Spinal cord (tissue), 10 donors: Measurements from ENCODE around the gene BRAT1. TPM values are rescaled to one million over a fixed set of nuclear protein-coding genes. Genes with fewer than 3 reads are reported as not detected.

Source experiments
- DNase-seq, 6 donors: peaks; one replicate each; pipeline versions ENCODE4 v3.0.0 to v3.0.0-alpha.2; 2013 to 2015; ENCODE audit warnings: low spot score in 6 of 6, low read depth in 4 of 6
- H3K27ac ChIP-seq: one replicate; pipeline ENCODE4 v1.5.1; 2013; ENCODE audit warnings: low read depth, low read length, control low read depth
- H3K27me3 ChIP-seq: one replicate; pipeline ENCODE4 v1.6.1; 2013; ENCODE audit warnings: low read length; ENCODE audit not compliant: control insufficient read depth, insufficient read depth
- H3K36me3 ChIP-seq: one replicate; pipeline ENCODE4 v1.6.1; 2013; ENCODE audit warnings: low read length; ENCODE audit not compliant: control insufficient read depth, insufficient read depth
- H3K4me1 ChIP-seq: one replicate; pipeline ENCODE4 v1.6.1; 2013; ENCODE audit warnings: low read length; ENCODE audit not compliant: control insufficient read depth, insufficient read depth
- H3K4me3 ChIP-seq: one replicate; pipeline ENCODE4 v1.5.1; 2013; ENCODE audit warnings: low read depth, low read length, control low read depth
- H3K9me3 ChIP-seq: one replicate; pipeline ENCODE4 v1.6.1; 2013; ENCODE audit warnings: low read length; ENCODE audit not compliant: control insufficient read depth, insufficient read depth
- WGBS: methylation state at CpG from one replicate; pipeline ENCODE4 v1.1.5; 2013; ENCODE audit warnings: missing lambda C conversion rate; ENCODE audit not compliant: insufficient coverage; 5-methylcytosine and 5-hydroxymethylcytosine counted together
- polyA plus RNA-seq, 2 donors: library from polyadenylated mRNA; unstranded; fragments of 120-200 nt; gene quantifications; one replicate each; pipeline ENCODE4 v1.2.1, GENCODE V29; 2013; ENCODE audit not compliant: insufficient read length in 2 of 2
- small RNA-seq: library from RNA; depleted of rRNA; stranded (forward); fragments of <200 nt; gene quantifications from one replicate; pipeline ENCODE3, GENCODE V24; 2014; ENCODE audit warnings: low replicate concordance
- total RNA-seq, 2 donors: library from RNA; depleted of rRNA in 1 of 2; stranded (reverse); fragments of 120-200 nt in 1 of 2; fragments of >200 nt in 1 of 2; gene quantifications; one replicate each; pipeline versions ENCODE4 v1.2.3 to v1.2.4, GENCODE V29; 2013 to 2014
- donor health status: healthy.

BRAT1 gene
- total and polyA plus RNA-seq, 4 donors = 18.5 to 49.0 (median 37.6) TPM

GRCh38 chr7:2493205-2494164 is 61.8 kb downstream of the BRAT1 start:
- Histone ChIP-seq H3K27me3 (no peaks in the 10 kb centered on the region), H3K4me1 (peaks cover 62% of the 10 kb centered on the region), H3K36me3 (no peaks in the 10 kb centered on the region), H3K27ac (no peak overlapping the region), H3K4me3 (no peak overlapping the region), H3K9me3 (no peaks in the 10 kb centered on the region)
- 53% methylated on average over 8 of the region's 11 CpGs for WGBS
- no peak for DNase-seq

- no peaks in the 10 kb centered on the region for H3K36me3 ChIP-seq
- peaks cover 62% of the 10 kb centered on the region for H3K4me1 ChIP-seq
- no peaks in the 10 kb centered on the region for H3K27me3 ChIP-seq
- DNase-seq = no peak
- 91% methylated on average over 2 of the region's 2 CpGs for WGBS
- H3K27ac ChIP-seq = no peak overlapping the region
- no peaks in the 10 kb centered on the region for H3K9me3 ChIP-seq
- no peak overlapping the region for H3K4me3 ChIP-seq
Observed at GRCh38 chr7:2492038-2492437, 63.3 kb downstream of the BRAT1 start.

- Histone ChIP-seq H3K4me1 (peaks cover 48% of the 10 kb centered on the region), H3K27ac (no peak overlapping the region)
- 78% methylated on average over 9 of the region's 13 CpGs for WGBS
Observed at GRCh38 chr7:2490181-2490651, 65.1 kb downstream of the BRAT1 start.

DNA sequence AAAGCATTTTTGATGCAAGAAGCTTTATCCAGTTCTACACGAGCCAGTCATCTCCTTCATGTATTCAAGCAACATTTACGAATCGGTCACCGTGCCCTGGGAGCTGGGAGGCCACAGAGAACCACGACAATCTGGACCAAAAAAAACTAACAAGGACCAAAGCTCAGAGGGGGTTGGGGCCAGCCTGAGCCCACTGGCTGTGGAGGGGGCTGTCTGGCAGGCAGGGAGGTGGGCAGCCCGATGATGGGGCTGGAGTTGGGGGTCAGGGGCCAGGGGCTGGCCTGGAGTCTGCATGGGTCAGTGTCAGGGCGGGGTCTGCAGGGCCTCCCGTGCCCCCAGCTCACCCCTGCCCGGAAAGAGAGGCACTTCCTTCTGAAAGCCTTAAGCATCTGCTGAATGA is 66.6 kb downstream of the BRAT1 start:
- no peak for DNase-seq
- peaks cover 38% of the 10 kb centered on the region for H3K4me1 ChIP-seq
- WGBS = 46% methylated on average over 8 of the region's 9 CpGs

More at GRCh38 chr7:2490181-2490651, 65.1 kb downstream of the BRAT1 start:
- no peaks in the 10 kb centered on the region for H3K36me3 ChIP-seq
- DNase-seq = no peak
- no peaks in the 10 kb centered on the region for H3K27me3 ChIP-seq
- H3K4me3 ChIP-seq = no peak overlapping the region
- no peaks in the 10 kb centered on the region for H3K9me3 ChIP-seq

GRCh38 chr7:2488272-2488645 is 67.1 kb downstream of the BRAT1 start:
- whole genome bisulfite sequencing = 85% methylated on average over 7 of the region's 8 CpGs
- peaks cover 38% of the 10 kb centered on the region for H3K4me1 ChIP-seq
- no peaks in the 10 kb centered on the region for H3K9me3 ChIP-seq
- H3K36me3 ChIP-seq = no peaks in the 10 kb centered on the region
- no peak overlapping the region for H3K27ac ChIP-seq
- no peak for DNase-seq
- H3K4me3 ChIP-seq = no peak overlapping the region
- no peaks in the 10 kb centered on the region for H3K27me3 ChIP-seq

More for the DNA sequence above, 66.6 kb downstream of the BRAT1 start:
- Histone ChIP-seq H3K36me3 (no peaks in the 10 kb centered on the region), H3K9me3 (no peaks in the 10 kb centered on the region), H3K4me3 (no peak overlapping the region), H3K27ac (no peak overlapping the region), H3K27me3 (no peaks in the 10 kb centered on the region)

Small RNA genes within 50 kb of the gene (small RNA-seq; reads per million reads assigned to genes)
- not detected for gene MIR4648

Other genes with a start within 250 kb of the BRAT1 start
- 10 to 100 TPM; 12.2 to 14.8 TPM for gene SNX8, start 241.1 kb downstream of the BRAT1 start, total RNA-seq
- gene SNX8, start 241.1 kb downstream of the BRAT1 start, polyA plus RNA-seq = 10 to 100 TPM; 33.0 to 36.9 TPM
- gene EIF3B, start 200.7 kb downstream of the BRAT1 start, total RNA-seq = 100 to 1,000 TPM in 1 of 2 donors, 10 to 100 TPM in 1; 67.9 to 102 TPM
- gene EIF3B, start 200.7 kb downstream of the BRAT1 start, polyA plus RNA-seq = 10 to 100 TPM; 84.4 to 97.4 TPM
- 10 to 100 TPM in 1 of 2 donors, 1 to 10 TPM in 1; 3.6 to 12.1 TPM for gene CHST12, start 151.9 kb downstream of the BRAT1 start, total RNA-seq
- gene CHST12, start 151.9 kb downstream of the BRAT1 start, polyA plus RNA-seq = 10 to 100 TPM; 20.7 to 27.9 TPM
- gene GRIFIN, start 79.1 kb downstream of the BRAT1 start, total RNA-seq = not detected
- gene GRIFIN, start 79.1 kb downstream of the BRAT1 start, polyA plus RNA-seq = under 1 TPM in 1 of 2 donors, not detected in 1; 0.41 TPM
- 10 to 100 TPM; 16.7 to 24.8 TPM for gene LFNG, start 35.8 kb downstream of the BRAT1 start, total RNA-seq
- 10 to 100 TPM; 45.9 to 47.0 TPM for gene LFNG, start 35.8 kb downstream of the BRAT1 start, polyA plus RNA-seq
- gene IQCE, start 3.5 kb upstream of the BRAT1 start, total RNA-seq = 10 to 100 TPM; 13.5 to 23.9 TPM
- 10 to 100 TPM; 39.6 to 47.1 TPM for gene IQCE, start 3.5 kb upstream of the BRAT1 start, polyA plus RNA-seq
- 10 to 100 TPM; 26.1 to 31.8 TPM for gene TTYH3, start 76.5 kb upstream of the BRAT1 start, total RNA-seq
- gene TTYH3, start 76.5 kb upstream of the BRAT1 start, polyA plus RNA-seq = 100 to 1,000 TPM; 209 to 218 TPM
- gene AMZ1, start 132.7 kb upstream of the BRAT1 start, total RNA-seq = 1 to 10 TPM in 1 of 2 donors, under 1 TPM in 1; 0.83 to 2.3 TPM
- 1 to 10 TPM; 4.2 to 4.8 TPM for gene AMZ1, start 132.7 kb upstream of the BRAT1 start, polyA plus RNA-seq